DOHH2 (cell line): ENCODE results near the gene HOATZ.

Experiments
- H3F3A ChIP-seq: fragments of 200-600 bp; sonication (generic), shearing (Covaris generic); 2 replicates; pipeline ENCODE4 v1.6.0; 2016; ENCODE audit warnings: antibody characterized with exemption, mild to moderate bottlenecking; ENCODE audit not compliant: control insufficient read depth, insufficient read depth
- H3K27ac ChIP-seq: fragments of 200-600 bp; sonication (generic); 2 replicates; pipeline ENCODE4 v1.5.1; 2014; ENCODE audit warnings: low read depth, mild to moderate bottlenecking, low read length, moderate library complexity
- H3K27me3 ChIP-seq: fragments of 200-600 bp; sonication (generic); 2 replicates; pipeline ENCODE4 v1.6.1; 2014; ENCODE audit warnings: mild to moderate bottlenecking, low read length, mixed read lengths; ENCODE audit not compliant: control insufficient read depth
- H3K36me3 ChIP-seq: fragments of 200-600 bp; sonication (generic); 2 replicates; pipeline ENCODE4 v1.6.1; 2014; ENCODE audit warnings: mild to moderate bottlenecking, low read length, moderate library complexity, mixed read lengths; ENCODE audit not compliant: control insufficient read depth
- H3K4me1 ChIP-seq: fragments of 200-600 bp; sonication (generic); 2 replicates; pipeline ENCODE4 v1.6.1; 2014; ENCODE audit warnings: mild to moderate bottlenecking, low read length, mixed read lengths; ENCODE audit not compliant: control insufficient read depth
- H3K4me2 ChIP-seq: fragments of 200-600 bp; sonication (generic); 2 replicates; pipeline ENCODE4 v1.6.0; 2014; ENCODE audit warnings: mild to moderate bottlenecking, low read length, moderate library complexity
- H3K4me3 ChIP-seq: fragments of 200-600 bp; sonication (generic); 2 replicates; pipeline ENCODE4 v1.5.1; 2014; ENCODE audit warnings: mild to moderate bottlenecking, low read length, mixed read lengths
- H3K79me2 ChIP-seq: fragments of 200-600 bp; sonication (generic); 2 replicates; pipeline ENCODE4 v1.6.1; 2014; ENCODE audit warnings: mild to moderate bottlenecking, low read length, mixed read lengths; ENCODE audit not compliant: control insufficient read depth
- H3K9me2 ChIP-seq: fragments of 200-600 bp; sonication (generic); replicated peaks from 2 replicates; pipeline ENCODE4 v1.6.1; 2014; ENCODE audit warnings: mild to moderate bottlenecking, low read length, mixed read lengths; ENCODE audit not compliant: control insufficient read depth
- H3K9me3 ChIP-seq: fragments of 200-600 bp; sonication (generic); 2 replicates; pipeline ENCODE4 v1.6.1; 2014; ENCODE audit warnings: antibody characterized with exemption, low read length, mixed read lengths; ENCODE audit not compliant: control insufficient read depth, insufficient read depth
- H4K20me1 ChIP-seq: fragments of 200-600 bp; sonication (generic); 2 replicates; pipeline ENCODE4 v1.6.0; 2014; ENCODE audit warnings: low read depth, mild to moderate bottlenecking, antibody characterized with exemption, low read length, moderate library complexity; ENCODE audit not compliant: control insufficient read depth, insufficient read depth
- CTCF ChIP-seq: fragments of 200-600 bp; sonication (generic); IDR thresholded peaks from one replicate; pipeline ENCODE4 v1.5.1; 2014; ENCODE audit warnings: antibody characterized with exemption, mild to moderate bottlenecking, low read depth, low read length; ENCODE audit not compliant: poor library complexity, severe bottlenecking
- EZH2phosphoT487 ChIP-seq: fragments of 200-600 bp; sonication (generic); IDR thresholded peaks from 2 replicates; pipeline ENCODE4 v1.6.1; 2017; ENCODE audit warnings: borderline replicate concordance, mild to moderate bottlenecking, antibody characterized with exemption, low read length, moderate library complexity, mixed read lengths

Gene HOATZ

GRCh38 chr11:111531687-111532364, 17.2 kb downstream of the HOATZ start:
- Histone ChIP-seq H3K79me2 (no peaks in the 10 kb centered on the region), H3K4me1 (no peaks in the 10 kb centered on the region), H4K20me1 (no peaks in the 10 kb centered on the region), H3K27me3 (peaks cover 24% of the 10 kb centered on the region), H3K27ac (no peak overlapping the region), H3K9me3 (no peaks in the 10 kb centered on the region), H3K4me3 (no peak overlapping the region), H3F3A (no peaks in the 10 kb centered on the region), H3K36me3 (no peaks in the 10 kb centered on the region), H3K4me2 (no peak overlapping the region), H3K9me2 (no peaks in the 10 kb centered on the region)
- no peak for TF ChIP-seq EZH2phosphoT487
- no peak for TF ChIP-seq CTCF

- Histone ChIP-seq H3K4me1 (no peaks in the 10 kb centered on the region), H3K4me3 (no peak overlapping the region), H3K4me2 (no peak overlapping the region), H3K27ac (no peak overlapping the region), H3K36me3 (no peaks in the 10 kb centered on the region), H3K9me3 (no peaks in the 10 kb centered on the region), H3F3A (no peaks in the 10 kb centered on the region), H3K27me3 (peaks cover 25% of the 10 kb centered on the region), H3K9me2 (no peaks in the 10 kb centered on the region), H3K79me2 (no peaks in the 10 kb centered on the region), H4K20me1 (no peaks in the 10 kb centered on the region)
- TF ChIP-seq CTCF (no peak), EZH2phosphoT487 (no peak)
Observed at GRCh38 chr11:111532365-111532709, 17.8 kb downstream of the HOATZ start.

GRCh38 chr11:111535281-111535680, 20.7 kb downstream of the HOATZ start:
- H3K4me3 ChIP-seq: no peak overlapping the region
- H3K4me2 ChIP-seq: no peak overlapping the region
- H3K27me3 ChIP-seq: peaks cover 44% of the 10 kb centered on the region
- no peak for TF ChIP-seq CTCF
- no peak for TF ChIP-seq EZH2phosphoT487
- H3F3A ChIP-seq: no peaks in the 10 kb centered on the region
- H3K79me2 ChIP-seq: no peaks in the 10 kb centered on the region
- H3K9me2 ChIP-seq: no peaks in the 10 kb centered on the region
- H3K36me3 ChIP-seq: no peaks in the 10 kb centered on the region
- H3K4me1 ChIP-seq: no peaks in the 10 kb centered on the region
- H3K9me3 ChIP-seq: no peaks in the 10 kb centered on the region
- H4K20me1 ChIP-seq: no peaks in the 10 kb centered on the region
- no peak overlapping the region for H3K27ac ChIP-seq
